HG03280 (cell line): Measurements from ENCODE around the gene CTIF.

Experiments
- ATAC-seq: cut with Tn5 transposase; IDR thresholded peaks from one replicate; pipeline ENCODE4 v1.9.1; 2021; ENCODE audit warnings: mild to moderate bottlenecking, moderate library complexity; ENCODE audit not compliant: unreplicated experiment

Gene CTIF

DNA sequence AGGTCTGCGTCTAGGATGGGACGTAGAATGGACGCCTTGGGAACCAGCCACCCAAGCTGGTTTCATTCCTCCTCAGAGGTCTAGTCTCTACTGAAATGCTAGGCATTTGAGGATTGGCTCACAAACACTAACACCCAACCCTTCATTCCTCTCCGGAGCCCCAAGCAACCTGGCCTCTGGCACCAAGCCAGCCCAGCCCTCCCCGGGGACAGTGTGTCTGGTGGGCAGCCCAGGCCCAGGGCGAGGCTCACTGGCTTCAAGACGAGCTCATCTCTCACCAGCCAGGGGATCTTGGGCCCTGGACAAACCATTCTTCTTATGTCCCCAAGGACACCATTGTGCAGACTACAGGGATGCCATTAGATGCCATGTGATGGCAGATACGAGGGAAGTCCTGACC is 182.5 kb downstream of the CTIF start:
- no peak for ATAC-seq

DNA sequence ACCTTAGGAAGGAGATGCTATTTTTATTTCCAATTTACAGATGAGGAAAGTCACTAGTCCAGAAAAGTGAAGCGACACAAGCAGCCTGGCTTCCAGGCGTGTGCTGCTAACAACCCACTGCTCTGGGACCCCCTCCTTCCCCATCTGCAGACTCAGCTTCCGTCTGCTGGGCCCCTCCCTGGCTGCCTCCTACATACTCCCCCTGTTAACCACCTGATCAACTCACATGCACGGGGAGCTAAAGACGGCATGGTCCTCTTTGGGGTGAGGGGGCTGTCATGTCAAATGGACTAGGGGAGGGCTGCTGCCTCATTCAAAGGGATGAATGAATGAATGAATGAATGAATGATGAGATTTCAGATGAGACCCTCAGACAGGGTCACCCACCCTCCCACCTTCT is 184.2 kb downstream of the CTIF start:
- ATAC-seq: no peak

DNA sequence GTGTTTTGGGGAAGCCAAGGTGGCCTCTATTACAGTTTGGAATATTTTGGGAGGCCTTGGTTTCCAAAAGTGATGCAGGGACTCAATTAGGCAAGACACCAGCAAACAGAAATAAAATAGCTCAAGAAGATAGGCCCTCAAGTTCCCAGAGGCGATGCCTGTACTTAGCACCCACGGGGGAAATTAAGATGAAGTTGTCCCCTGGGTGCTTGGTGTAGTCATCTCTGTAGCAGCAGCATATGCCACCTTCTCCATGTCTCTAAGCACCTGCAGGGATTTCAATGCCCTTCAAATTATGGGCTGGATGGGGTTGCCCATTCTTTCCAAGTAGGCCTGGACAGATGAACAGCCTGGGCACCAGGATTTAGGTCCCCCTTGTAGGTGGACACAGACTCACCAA is 185.0 kb downstream of the CTIF start:
- no peak for ATAC-seq

DNA sequence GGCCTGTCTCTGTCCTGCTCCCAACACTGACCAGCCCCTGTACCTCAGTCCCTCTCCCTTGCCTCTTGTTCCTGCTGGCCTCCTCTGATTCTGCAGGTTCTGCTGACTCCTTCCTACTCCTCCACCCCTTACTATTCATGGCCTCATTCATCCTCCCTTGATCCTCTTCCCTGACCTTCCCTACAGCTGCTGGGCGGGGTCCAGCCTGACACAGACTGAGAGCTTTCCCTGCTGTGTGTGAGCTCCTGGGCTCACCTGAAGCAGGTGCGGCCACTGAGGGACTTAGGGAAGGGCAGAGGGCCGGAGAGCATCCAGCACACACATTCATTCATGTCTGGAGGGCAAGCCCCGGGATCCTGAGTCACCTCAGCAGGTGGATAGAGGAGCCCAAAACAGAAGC is 185.6 kb downstream of the CTIF start:
- no peak for ATAC-seq

DNA sequence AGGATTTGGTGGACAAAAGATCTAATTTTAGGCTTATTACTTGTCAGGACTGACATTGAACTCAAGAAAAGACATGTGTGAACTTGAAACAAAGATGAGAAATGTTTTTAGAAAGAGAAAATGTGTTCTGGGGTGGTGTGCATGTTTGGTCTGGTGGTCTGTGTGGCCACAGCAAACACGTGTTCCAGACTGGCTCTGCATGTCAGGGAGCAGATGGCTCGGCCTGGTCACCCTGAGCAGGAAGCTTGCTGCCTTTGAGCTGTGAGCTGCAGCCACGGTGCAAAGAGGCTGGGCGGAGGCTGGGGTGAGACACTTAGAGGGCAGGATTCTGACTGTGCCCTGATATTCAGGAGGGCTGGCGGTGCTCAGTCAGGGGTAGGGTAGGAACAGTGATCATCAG is 186.1 kb downstream of the CTIF start:
- no peak for ATAC-seq

DNA sequence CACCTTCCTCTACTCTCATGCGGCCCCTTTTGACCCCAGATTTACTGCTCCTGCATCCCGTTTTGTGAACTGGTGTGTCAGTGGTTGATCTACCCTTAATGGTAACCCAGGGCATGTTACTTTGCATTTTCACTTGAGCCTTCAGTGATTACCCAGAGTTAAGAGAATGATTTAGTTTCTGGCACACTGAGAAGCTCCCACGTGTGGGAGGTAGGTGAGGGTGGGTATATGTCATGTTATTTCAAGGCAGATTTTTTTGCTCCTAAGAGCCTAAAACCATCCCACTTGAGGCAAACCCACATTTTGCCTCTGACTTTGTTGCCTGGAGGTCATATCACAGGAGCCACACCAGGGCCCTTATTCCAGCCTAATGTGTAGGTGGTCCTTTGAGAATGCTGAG is 186.7 kb downstream of the CTIF start:
- ATAC-seq: no peak

DNA sequence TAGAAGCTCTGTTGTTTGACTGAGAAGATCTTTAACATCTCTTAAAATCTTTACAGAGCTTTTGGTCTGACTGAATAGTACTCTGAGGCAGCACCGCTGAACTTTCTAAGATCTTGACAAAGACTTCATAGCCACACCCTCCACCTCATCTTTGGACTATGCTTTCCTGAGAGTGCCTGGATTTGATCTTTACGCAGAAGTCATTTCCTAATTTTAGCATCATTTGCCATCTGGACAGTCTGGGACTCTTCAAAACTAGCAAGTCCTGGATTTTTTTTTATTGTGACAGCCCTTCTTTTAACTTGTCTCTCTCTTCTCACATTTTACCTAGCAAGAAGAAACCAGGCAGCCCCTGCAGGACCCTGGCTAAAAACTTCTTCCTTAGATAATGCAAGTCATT is 188.8 kb downstream of the CTIF start:
- ATAC-seq: no peak

DNA sequence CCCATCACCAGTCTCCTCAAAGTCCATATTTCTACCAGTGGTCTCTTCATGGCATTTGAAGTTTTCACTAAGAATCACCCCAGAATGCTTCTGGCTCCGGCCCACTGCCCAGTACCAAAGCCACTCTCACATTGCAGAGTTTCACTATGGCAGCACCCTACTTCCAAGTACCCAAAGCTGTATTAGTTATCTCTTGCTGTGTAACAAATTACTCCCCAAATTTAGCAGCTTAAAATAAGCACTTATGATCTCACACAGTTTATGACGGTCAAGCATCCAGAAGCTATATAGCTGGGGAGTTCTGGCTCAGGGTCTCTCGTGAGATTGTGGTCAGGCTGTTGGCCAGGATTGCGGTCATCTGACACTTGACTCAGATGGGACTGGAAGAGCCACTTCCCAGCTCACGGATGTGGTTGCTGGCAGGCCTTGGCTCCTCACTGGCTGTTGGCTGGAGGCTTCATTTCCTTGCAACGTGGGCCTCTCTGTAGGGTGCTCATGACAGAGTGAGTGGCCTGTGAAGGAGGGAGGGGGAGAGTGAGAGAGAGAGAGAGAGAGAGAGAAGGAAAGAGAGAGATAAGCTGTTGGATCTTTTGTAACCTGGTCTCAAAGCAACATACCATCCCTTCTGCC is 189.5 kb downstream of the CTIF start:
- ATAC-seq: no peak

DNA sequence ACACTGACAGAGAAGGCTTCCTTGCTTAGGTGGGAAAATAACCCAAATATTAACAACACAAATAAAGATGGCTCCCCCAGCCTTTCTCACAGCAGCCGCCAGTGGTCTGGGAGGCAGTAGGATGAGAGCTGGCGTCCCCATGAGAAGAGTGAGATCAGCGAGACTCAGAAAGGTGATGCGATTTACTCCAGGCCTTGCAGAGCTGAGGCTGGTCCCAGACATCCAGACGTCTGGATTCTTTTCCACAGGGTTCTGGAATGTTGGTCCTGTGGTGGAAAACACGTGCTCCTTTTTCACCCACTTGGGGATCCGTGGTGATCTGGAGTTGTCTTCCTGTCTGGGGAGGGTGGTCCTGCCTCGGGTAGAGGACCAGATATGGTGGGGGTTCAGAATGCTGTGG is 190.6 kb downstream of the CTIF start:
- no peak for ATAC-seq

DNA sequence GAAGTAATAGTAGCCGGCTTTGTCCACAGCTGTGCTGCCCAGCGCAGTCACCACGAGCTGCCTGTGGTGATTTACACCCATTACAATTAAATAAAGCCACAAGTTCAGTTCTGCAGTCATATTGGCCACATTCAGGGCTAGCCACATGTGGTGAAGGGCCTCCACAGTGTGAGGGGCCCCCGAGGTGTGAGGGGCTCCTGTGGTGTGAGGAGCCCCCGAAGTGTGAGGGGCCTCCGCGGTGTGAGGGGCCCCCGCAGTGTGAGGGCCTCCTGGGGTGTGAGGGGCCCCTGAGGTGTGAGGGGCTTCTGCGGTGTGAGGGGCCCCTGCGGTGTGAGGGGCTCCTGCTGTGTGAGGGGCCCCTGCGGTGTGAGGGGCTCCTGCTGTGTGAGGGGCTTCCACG is 191.2 kb downstream of the CTIF start:
- no peak for ATAC-seq

DNA sequence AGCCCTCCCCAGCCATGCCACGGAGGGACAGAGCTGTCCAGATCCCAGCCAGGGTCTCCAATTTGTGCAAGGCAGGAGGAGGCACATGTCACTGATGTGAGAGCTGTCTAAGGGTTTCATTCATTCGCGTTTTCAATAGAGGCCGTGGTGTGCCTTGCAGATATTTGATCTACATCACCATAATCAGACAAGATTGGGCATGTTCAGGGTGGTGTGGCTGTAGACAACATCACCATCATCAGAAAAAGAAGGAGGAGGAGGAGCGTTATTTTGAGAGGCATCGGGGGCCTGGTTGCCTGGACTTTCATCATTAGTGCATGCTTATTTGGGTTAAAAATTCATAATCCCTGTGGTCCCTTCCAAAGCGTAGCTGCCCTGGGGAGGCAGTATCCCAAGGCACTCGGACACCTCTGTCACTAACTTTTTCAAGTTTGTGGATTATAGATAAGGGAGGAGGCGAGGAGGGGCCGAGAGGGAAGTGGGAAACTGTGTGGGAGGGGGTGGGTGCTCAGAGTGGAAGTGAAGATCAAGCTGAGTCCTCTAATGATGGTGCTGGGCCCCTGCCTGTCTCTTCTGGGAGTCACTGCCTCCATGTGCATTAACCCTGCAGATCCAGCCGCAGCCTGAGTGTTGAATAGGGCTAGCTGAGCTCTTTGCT is 194.1 kb downstream of the CTIF start:
- ATAC-seq: no peak

DNA sequence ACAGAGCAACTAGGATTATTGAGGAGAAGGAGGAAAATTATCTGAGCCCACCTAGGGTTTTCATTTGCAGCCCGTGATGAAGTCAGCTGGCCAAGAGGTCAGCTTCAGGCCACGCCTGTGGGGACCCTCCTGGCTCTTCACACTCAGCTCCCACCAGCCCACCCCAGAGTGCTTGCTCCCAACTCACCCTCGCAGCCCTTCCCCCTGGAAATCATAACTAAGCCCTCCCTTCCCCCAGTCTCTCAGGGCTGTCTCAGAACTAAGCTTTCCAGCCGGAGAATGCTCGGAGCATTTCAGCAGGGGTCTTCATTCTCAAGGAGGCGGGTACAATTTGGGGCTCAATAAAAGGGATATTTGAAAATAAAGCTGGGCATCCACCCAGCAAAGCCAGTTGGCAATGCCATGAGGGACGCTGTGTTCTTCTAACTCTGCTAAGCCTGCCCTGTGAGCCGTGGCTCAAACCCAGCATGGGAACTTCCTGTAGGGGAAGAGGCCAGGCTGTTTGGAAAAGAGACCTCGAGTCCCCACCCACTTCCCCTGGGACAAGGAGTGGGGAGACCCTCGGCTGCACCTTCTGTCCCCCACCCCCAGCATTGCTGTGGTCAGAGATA is 194.9 kb downstream of the CTIF start:
- no peak for ATAC-seq

DNA sequence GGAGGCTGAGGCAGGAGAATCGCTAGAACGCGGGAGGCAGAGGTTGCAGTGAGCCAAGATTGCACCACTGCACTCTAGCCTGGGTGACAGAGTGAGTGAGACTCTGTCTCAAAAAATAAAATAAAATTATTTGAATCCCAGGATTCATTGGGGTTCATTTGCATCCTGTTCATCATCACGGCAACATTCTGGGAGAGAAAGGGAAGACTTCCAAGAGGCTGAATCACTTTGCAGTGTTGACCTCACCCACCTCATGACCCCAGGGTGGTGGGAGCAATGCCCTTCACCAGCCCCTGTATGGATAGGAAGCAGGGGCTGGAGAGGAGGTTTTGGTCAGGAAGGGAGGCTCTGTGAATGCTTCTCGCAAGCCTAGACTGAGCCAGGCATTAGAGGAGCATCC is 195.6 kb downstream of the CTIF start:
- ATAC-seq: no peak

DNA sequence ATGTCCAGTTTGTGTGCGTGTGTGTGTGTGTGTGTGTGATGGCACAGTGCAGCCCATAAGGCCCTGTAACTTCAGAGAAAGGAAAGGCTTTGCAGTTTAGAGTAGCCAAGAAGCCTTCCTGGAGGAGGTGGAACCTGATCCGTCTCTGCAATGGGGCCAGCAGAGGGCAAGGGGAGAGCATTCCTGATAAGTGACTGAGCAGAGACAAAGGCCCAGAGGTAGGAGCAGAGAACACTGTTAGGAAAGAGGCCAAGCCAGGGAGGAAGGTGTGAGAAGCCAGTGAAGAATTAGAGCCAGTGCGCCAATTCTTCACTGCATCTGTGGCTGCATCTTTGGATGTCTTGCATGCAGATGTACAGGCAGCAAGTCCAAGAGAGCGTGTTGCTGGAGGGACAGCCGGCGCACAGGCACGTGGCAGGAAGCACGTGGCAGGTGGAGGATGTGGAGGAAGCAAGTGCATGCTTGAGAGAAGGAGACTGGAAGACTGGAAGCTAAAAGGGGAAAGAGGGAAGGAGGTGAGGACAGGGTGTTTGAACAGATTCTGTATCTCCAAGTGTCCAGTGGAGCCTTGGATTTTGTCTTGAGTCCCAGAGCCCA is 196.3 kb downstream of the CTIF start:
- ATAC-seq: no peak

DNA sequence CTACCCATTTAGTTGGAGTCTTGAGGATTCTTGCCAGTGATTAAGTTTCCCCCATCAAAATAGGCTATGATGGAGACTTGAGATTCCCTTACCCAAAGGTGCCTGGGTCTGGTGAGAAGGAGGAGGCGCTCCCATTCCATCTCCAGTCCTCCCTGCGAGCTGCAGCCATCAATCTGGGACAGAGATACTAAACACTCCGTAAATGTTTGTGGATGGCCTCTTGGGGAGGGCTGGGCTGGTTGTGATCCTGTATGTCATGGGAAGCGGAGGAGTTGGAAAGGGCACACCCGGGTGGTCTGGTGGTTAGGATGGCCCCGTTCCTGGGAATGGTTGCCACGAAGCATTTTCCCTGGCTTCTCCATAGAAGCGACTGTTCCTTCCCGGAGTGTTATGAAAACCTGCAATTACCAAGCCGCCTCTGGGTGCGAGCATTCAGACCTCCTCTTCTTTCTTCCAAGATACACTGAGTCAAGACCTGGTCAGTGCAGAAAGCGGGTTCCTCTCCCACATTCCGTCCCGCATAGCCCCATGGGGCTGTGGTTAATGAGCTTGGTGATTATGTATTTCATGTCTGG is 196.9 kb downstream of the CTIF start:
- no peak for ATAC-seq

DNA sequence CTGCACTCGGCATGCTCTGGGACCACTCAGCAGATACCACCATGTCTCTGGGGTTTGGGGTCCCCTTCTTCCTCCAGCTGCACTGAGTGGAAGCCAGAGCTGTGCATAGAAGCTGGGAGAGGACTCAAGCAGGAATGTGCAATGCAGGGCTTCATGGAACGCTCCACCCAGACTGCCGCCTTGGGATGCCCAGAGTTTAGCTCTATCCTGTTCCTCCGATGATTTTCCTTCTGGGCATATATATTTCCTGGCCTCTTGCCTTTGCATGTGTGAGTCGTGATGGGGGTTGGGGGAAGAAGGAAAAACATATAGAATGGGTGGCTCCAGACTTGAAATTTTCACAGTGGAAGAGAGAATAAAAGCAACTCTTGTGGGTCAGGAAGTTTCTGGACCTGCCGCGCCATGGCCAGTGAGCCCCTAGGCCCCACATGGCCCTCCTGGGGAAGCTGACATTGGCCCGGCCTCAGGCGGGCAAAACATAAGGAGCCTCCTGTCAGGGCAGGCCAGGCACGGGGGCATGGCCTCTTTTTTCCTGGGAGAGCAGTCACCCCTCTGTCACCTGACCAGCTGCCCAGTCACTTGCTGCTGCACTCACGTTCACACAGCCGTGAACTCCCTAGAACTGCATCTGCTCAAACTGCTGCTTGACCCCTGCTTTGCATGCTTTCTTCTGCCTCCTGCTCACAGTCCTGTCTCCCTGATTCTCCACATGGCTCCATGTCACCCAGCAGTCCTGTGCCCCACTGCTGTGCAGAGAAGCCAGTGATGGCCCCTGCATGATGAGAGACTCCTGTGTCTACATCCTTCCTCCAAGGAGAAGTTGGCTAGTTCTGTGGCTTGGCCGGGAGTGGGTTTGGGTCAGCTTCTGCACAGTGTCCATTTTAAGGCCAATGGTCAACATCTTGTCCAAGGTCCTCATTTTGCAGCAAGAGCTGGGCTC is 197.8 kb downstream of the CTIF start:
- no peak for ATAC-seq

DNA sequence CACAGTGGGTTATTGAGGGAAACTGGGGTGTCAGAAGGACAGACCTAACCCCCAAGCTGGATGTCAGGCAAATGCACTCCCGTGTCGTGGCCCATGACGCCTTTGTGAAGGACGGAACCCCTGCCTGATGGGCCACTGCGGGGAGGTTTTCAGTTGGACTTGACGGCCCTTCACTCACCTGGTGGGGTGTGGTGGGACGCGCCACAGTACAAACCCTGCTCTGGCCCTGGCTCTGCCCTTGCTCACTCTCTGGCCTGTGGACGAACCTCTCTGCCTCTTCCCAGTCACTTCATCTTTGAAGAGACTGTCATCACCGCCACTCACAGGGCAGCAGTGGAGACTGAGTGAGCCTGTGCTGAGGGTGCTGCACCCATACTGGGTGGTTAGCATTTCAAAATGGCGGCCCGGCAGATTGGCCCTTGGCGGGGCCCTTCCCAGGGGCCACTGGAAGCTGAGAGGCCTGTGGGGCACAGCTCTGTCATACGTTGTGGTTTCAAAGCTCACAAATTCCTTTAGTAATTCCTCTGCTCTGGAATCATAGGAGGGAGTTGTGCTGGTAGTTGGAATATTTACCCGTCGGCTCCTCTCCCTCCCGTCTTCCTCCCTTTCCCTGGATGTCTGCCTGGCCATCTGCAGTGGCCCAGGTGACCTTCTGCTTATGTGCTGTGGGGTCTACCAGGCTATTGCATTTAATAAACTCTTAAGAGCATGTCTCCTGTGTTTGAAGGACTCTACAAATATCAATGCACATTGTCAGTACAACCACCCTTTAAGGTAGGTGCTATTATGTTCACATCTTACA is 200.6 kb downstream of the CTIF start:
- no peak for ATAC-seq

DNA sequence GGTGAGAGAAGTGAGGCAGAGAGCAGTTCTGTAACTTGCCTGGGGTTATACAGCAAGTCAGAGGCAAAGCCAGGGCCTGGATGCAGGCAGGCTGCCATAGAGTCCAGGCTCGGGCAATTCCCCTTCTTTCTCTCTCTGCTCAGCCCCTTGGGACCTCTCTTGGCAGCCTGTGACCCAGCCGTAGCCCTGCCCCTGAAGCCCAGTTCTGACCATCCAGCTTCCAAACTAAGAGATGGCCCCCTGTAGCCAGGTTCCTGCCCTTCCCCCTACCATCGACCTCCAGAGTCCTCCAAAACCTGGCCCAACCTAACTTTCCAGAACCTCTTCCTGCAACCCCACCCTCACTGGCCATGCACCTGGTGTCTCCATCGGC is 201.2 kb downstream of the CTIF start:
- ATAC-seq: no peak

DNA sequence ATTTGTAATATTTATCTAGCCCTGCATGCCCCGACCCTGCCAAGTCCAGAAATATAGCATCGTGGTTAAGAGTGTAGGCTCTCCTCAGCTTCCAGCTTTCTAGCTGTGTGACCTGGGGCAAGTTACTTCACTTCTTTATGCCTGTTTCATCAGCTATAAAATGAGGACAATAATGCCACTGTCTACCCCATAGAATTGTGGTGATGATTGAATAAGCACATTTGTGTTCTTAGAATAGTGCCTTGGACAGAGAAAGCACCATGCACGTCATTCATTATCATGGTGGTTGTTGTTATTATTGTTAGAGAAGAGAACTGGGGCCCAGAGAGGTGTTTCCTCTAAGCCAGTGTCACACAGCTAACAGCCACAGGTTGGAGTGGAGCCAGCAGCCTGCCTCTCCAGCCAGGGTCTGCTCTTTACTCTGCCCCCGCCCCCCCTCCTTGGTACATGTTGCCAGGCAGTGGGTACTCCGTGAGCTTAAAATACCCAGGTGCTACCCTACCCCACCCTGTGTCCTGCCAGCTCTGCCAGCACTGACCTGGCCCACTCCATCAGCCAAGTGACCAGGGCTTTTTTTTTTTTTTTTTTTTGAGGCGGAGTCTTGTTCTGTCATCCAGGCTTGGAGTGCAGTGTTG is 202.1 kb downstream of the CTIF start:
- ATAC-seq: no peak

DNA sequence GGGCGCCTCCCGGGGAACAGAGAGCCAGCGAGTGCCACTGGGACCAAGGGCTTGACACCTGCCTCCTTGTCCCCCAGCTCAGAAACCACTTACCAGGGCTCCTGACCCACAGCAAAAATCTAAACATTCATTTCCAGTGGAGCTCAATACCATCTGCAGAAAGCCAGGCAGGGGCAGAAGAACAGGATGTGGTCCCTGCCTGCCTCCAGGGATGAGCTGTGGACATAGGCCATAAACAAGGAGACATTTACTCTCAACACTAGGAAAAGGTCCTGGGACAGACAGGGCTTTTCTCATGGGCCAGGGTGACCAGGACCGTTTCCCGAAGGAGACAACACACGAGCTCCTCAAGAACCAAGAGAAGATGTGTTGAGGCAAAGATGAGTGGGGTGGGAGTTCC is 203.0 kb downstream of the CTIF start:
- ATAC-seq: no peak
